HAP-1 (cell line): ENCODE results near the gene HYPK.
A peak's percentile ranks its signal among the peaks of the same experiment; 100 is the strongest.

ENCODE experiments used
- DNase-seq, 2 experiments: peaks; one replicate each; pipeline ENCODE4 v3.0.0-alpha.2; 2016 to 2020; ENCODE audit warnings: low spot score in 2 of 2
- H3K27me3 ChIP-seq: fragments of 250-450 bp; sonication (Bioruptor Pico); 2 replicates; pipeline ENCODE4 v1.5.1; 2020; ENCODE audit warnings: low read depth, mild to moderate bottlenecking, moderate library complexity
- H3K36me3 ChIP-seq: fragments of 250-450 bp; sonication (Bioruptor Pico); replicated peaks from 2 replicates; pipeline ENCODE4 v1.5.1; 2020; ENCODE audit warnings: mild to moderate bottlenecking
- H3K4me1 ChIP-seq: fragments of 250-450 bp; sonication (Bioruptor Pico); 2 replicates; pipeline ENCODE4 v1.5.1; 2020; ENCODE audit warnings: mild to moderate bottlenecking
- H3K4me3 ChIP-seq: fragments of 250-450 bp; sonication (Bioruptor Pico); 2 replicates; pipeline ENCODE4 v1.5.1; 2020; ENCODE audit warnings: mild to moderate bottlenecking, moderate library complexity
- H3K9me3 ChIP-seq: fragments of 250-450 bp; sonication (Bioruptor Pico); 2 replicates; pipeline ENCODE4 v1.5.1; 2020; ENCODE audit warnings: mild to moderate bottlenecking, moderate library complexity
- in situ Hi-C: fragments of 300-500 bp; cut with MboI; formaldehyde crosslinking; loops from 3 replicates; pipeline ENCODE4 v1.14.3; 2020; ENCODE audit warnings: low sequenced_read_pairs, inconsistent platforms, mixed read lengths

HYPK gene, protein sequence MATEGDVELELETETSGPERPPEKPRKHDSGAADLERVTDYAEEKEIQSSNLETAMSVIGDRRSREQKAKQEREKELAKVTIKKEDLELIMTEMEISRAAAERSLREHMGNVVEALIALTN

DNA sequence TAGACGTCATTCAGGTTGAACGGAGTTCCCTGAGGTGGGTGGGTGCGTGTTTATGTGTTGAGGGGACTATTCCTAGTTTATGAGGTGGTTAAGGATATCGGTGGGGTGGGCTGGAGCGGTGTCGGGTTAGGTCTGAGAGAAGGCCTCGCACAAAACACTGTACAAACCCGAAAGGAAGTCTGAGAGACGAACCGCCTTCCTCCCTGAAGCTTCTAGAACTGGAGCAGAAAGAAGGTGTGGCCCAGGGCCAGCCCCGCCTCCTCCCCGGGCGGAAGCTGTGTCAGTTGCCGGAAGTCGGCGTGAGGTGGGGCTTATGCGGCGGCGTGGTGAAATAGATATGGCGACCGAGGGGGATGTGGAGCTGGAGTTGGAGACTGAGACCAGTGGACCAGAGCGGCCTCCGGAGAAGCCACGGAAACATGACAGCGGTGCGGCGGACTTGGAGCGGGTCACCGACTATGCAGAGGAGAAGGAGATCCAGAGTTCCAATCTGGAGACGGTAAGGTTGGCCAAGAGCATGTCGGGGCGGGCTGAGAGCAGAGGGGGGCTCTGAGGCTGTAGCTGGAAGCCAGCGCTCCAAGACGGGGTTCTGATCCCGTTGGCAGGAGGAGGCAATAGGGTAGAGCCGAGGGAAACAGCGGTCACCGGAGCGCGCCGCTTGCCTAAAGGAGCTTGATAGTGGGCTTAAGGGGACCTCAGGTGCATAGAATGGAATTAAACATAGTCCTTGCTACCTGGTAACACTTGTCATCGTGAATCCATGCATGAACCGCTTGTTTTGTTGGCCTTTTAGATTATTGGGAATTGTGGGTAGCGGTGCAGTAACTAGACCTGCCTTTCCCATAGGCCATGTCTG, at the start of gene HYPK:
HYPK (plus strand) TSS at position 314 of the 856 bp plus-strand sequence; CDS start at position 338, 24 bp downstream.
- peaks cover 6% of the 10 kb centered on the region for H3K4me1 ChIP-seq
- H3K4me3 ChIP-seq: peak within 1 kb of the TSS; percentile 75
- in situ Hi-C loops: no loop called here
- H3K27me3 ChIP-seq: no peaks in the 10 kb centered on the region
- no peaks in the 10 kb centered on the region for H3K9me3 ChIP-seq
- peaks cover 61% of the 10 kb centered on the region for H3K36me3 ChIP-seq
- peak; percentile 72 to 94 for DNase-seq

DNA sequence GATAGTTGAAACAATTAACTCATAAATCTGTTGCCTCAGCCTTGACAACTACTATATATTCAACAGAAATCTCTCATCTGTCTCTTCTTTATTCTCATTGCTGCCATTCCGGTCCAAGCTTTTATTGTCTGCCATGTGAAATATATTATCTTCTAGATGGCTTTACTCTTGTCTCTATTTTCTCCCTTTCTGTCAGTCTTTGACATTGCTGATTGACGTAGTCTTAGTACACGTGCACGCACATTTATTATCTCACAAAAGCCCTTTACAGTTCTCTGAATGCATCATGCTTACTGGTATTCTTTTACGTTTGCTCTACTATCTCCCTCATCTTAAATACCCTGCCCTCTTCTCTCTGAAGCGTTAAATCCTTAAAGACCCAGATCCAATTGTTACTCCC, 48.5 kb upstream of the HYPK start:
- peaks cover 16% of the 10 kb centered on the region for H3K4me1 ChIP-seq
- no peak overlapping the region for H3K4me3 ChIP-seq
- H3K9me3 ChIP-seq: no peaks in the 10 kb centered on the region
- peak in 1 of 2 experiments; percentile 54 for DNase-seq
- H3K36me3 ChIP-seq: peaks cover 47% of the 10 kb centered on the region
- no peaks in the 10 kb centered on the region for H3K27me3 ChIP-seq
- in situ Hi-C loops: no loop called here

DNA sequence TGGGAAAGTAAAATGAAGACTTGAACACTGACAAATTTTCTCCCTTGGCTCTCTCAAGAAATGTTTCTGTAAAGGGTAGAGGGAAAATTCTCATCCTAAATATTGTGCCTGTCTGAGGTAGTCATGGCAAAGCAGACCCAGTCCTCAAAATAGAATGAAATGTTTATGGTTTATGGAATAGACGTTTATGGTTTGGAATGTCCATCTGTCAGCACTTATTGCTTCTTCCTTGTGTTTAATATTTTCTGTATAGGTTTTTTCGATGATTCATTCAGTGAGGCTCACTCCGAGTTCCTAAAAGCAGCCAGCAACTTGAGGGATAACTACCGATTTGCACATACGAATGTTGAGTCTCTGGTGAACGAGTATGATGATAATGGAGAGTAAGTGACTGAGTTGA, 37.6 kb upstream of the HYPK start:
- DNase-seq: no peak
- Histone ChIP-seq H3K27me3 (no peaks in the 10 kb centered on the region), H3K4me3 (no peak overlapping the region), H3K9me3 (no peaks in the 10 kb centered on the region), H3K4me1 (no peaks in the 10 kb centered on the region; the same call in 1 of the 2 replicates), H3K36me3 (peaks cover 85% of the 10 kb centered on the region)
- in situ Hi-C loops: no loop called here

DNA sequence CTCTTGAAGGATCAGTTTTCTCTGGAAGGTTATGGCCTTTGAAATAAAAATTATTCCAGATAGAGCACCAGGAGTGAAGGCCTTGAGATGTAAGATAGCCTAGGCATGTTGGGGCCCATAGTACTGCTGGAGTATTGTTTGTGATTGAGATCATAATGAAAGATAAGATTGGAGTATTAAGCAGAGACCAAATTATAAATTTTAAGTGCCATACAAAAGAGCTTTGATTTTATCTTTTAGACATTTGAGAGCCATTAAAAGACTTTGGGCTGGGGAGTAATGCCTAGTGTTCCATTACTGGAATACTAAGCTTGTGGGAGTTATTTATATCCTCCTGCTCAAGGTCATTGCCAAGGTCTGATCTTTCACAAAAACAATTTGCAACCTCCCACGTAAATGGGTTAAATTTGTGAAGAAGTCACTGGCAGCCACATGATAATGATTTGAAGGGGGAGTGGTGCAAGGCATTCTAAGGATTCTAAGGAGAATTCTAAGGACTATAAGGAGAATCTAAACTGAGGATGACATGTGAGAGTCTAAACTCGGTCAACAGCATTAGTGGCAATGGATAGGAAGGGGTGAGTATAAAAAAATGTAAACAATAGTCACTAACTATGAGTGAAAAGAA, 36.5 kb upstream of the HYPK start:
- no peak overlapping the region for H3K4me3 ChIP-seq
- H3K36me3 ChIP-seq: peaks cover 91% of the 10 kb centered on the region
- no peaks in the 10 kb centered on the region; the same call in 1 of the 2 replicates for H3K4me1 ChIP-seq
- no peaks in the 10 kb centered on the region for H3K9me3 ChIP-seq
- H3K27me3 ChIP-seq: no peaks in the 10 kb centered on the region
- no peak for DNase-seq
- in situ Hi-C loops: no loop called here

DNA sequence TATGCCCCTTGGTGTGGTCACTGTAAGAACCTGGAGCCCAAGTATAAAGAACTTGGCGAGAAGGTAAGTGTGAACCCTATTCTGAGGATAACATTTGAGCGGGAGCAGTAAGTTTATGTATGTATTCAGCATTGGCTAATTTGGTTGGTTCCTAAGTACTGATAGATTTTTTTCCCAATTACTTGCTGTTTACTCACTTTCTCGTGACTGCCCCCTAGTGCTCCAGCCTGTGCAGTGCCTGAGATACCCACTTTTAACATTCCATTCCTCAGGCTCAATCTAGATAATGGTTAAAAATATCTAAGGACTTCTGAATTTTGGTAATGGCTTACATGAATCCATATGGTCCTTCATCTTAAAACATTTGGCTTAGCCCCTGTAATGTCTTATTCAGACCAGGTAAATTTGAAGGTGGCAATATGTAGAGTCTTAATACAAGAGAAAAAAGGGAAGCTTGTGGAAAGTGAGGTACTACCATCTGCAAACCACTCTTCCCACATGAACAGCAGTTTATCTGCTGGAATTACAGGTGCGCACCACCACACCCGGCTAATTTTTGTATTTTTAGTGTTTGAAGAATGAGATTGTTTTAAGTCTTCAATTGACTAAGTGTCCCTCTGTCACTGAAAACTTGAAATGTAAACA, 30.7 kb upstream of the HYPK start:
- H3K4me1 ChIP-seq: no peaks in the 10 kb centered on the region
- peak; percentile 62 to 81 for DNase-seq
- H3K9me3 ChIP-seq: no peaks in the 10 kb centered on the region
- no peaks in the 10 kb centered on the region for H3K27me3 ChIP-seq
- H3K36me3 ChIP-seq: peaks cover 90% of the 10 kb centered on the region
- no peak overlapping the region for H3K4me3 ChIP-seq
- in situ Hi-C loops: no loop called here

DNA sequence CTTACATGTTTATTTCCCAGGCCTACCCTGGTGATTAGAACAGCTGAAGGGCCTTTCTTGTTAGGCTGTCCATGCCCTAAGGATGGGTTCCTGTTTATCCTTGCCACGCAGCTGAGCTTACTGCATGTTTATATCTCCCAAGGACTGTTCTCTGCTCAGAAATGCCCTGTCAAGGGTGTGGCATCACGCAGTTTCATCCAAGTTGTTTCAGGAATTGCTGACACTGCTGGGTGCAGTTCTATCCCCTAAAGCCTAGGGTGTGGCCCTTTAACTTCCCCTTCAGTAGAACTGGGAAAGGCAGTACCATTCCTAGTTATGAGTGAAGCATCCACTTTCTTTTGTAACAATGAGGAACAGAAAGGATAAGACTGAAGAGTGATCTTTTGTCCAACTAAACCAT, 28.6 kb upstream of the HYPK start:
- DNase-seq: no peak
- Histone ChIP-seq H3K9me3 (no peaks in the 10 kb centered on the region), H3K27me3 (no peaks in the 10 kb centered on the region), H3K4me3 (no peak overlapping the region), H3K36me3 (peaks cover 69% of the 10 kb centered on the region), H3K4me1 (peaks cover 13% of the 10 kb centered on the region)
- in situ Hi-C loops: no loop called here

DNA sequence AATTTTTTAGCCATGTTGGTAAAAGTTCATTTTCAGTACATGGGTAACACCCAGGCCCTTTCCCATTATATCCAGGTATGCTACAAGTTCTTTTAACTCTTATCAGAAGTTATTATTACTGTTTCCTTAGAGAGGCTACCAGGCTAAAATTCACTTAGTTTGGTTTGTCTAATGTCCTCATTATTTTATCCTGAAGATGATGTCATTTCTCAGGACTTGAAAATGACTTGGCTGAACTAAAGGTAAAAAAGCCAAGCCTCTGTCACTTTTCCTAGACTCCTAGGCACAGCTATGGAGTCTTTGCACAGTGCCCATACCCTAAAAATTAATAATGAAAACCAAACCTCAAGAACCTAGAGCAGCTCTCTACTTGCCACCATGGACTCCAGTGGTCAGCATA, 27.8 kb upstream of the HYPK start:
- peaks cover 62% of the 10 kb centered on the region for H3K36me3 ChIP-seq
- in situ Hi-C loops: no loop called here

DNA sequence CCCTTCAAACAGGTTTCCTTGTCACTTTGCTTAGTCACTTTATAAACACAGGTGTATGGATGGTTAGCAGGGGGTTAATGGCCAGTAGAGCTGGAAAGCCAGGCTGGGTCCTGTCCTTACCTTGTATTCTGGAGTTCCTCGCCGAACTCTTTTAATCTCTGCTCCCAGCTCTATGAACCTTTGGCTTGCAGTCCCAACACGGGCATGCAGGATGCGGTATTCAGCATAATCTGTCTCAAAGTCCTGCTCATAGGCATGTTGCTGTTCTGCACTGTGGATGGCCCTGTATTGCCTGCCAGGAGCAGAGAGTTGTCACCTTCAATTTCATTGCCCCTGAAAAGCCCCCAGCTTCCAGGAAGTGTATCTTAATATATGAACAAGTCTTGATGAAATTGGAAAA, 26.3 kb upstream of the HYPK start:
- in situ Hi-C loops: no loop called here
- no peak for DNase-seq
- Histone ChIP-seq H3K9me3 (no peaks in the 10 kb centered on the region), H3K27me3 (no peaks in the 10 kb centered on the region), H3K36me3 (peaks cover 49% of the 10 kb centered on the region), H3K4me1 (peaks cover 20% of the 10 kb centered on the region), H3K4me3 (no peak overlapping the region)

More for the DNA sequence above, 27.8 kb upstream of the HYPK start:
- H3K4me3 ChIP-seq: no peak overlapping the region
- H3K9me3 ChIP-seq: no peaks in the 10 kb centered on the region
- H3K27me3 ChIP-seq: no peaks in the 10 kb centered on the region
- no peak for DNase-seq
- peaks cover 15% of the 10 kb centered on the region for H3K4me1 ChIP-seq

DNA sequence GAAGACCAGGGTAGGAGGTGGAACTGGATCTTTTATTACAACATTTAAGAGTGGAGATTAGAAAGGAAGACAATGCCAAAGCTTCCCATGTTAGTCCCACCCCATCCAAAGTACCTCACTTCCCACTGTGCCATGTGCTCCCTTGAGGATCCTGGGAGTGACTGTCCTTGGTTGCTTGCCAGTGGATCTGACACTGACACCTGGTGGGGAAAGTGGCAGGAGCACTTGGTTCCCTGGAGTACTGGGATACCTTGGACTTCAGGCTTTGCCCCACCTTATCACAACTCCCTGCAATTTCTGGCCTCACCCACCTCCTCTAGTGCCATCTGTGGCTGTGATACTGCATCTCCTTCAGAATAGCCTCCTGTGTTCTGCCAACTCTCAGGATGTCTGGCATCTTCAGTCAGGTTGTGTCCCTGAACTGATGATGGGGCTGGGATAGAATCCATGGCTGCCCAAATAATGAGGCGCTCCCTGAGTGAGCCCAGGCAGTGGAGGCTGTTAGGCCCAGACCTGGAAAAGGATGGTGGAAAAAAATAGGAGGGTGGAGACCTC, 24.9 kb upstream of the HYPK start:
- no peaks in the 10 kb centered on the region for H3K9me3 ChIP-seq
- in situ Hi-C loops: no loop called here
- H3K27me3 ChIP-seq: no peaks in the 10 kb centered on the region
- H3K4me3 ChIP-seq: peak overlapping the region; percentile 59; the same call in 1 of the 2 replicates
- peak; percentile 45 to 71 for DNase-seq
- peaks cover 36% of the 10 kb centered on the region for H3K36me3 ChIP-seq
- H3K4me1 ChIP-seq: peaks cover 20% of the 10 kb centered on the region

DNA sequence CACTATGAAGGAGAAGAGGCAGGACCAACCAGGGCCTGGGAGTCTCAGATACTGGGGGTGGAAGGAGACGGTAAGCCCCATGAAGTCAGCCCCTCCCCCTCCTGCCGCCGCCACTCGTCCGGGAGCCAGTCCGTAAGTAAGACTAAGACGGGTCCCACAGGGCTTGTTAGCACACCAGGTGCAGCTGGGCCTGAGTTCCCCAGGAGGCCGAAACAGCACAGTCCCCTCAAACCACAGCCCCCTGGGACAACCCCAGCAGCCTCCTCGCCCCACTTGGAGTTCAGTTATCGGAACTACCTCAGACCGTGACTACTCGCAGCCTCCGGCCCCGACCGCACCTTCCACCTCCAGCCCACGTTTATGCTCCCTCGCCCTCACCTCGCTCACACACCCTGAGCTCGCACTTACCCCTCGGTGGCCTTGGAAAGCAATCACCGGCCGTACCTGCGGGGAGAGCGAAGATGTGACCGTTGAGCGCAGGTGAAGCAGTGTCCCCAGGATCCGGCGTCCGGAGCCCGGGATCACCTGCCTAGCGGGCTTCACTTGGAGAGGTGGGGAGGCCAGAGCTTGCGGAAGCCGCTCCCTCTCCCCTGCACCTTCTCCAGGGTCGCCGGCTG, 24.2 kb upstream of the HYPK start:
- in situ Hi-C loops: no loop called here
- DNase-seq: peak in 1 of 2 experiments; percentile 58
- H3K4me1 ChIP-seq: peaks cover 20% of the 10 kb centered on the region

DNA sequence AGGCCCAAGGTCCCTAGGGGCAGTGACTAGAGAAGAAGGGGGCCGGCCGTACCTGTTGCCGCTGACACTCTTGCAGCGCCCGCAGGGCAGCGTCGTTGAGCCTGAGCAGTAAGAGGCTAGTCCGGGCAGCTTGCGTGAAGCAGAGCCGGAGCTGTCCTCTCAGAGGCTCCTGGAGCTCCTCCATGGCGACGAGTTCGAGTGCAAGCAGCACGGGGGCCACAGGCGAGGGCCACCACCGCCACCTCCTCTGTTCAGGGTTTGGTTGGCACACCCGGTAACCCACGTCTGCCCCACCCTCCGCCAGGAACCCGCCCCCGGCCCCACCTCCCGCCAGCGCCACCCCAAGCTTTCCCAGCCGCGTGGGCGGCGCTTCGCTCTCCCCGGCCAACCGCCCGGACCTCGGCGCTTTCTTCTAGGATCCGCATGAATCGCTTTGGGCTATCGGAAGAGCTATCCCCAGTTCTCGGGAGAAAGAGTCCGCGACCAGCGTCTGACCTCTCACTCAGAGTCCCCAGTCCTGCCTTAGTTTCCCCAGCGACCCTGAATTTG, 23.6 kb upstream of the HYPK start, which contains the start of gene ELL3:
ELL3 (minus strand) TSS at position 249 of the 549 bp plus-strand sequence; CDS start at position 184, 65 bp downstream.
- H3K27me3 ChIP-seq: no peaks in the 10 kb centered on the region
- in situ Hi-C loops: no loop called here
- peak; percentile 67 to 90 for DNase-seq
- H3K36me3 ChIP-seq: peaks cover 23% of the 10 kb centered on the region
- peak within 1 kb of the TSS; percentile 59 for H3K4me3 ChIP-seq
- peaks cover 20% of the 10 kb centered on the region for H3K4me1 ChIP-seq
- H3K9me3 ChIP-seq: no peaks in the 10 kb centered on the region

More for the DNA sequence above, 24.2 kb upstream of the HYPK start:
- Histone ChIP-seq H3K27me3 (no peaks in the 10 kb centered on the region), H3K9me3 (no peaks in the 10 kb centered on the region), H3K36me3 (peaks cover 28% of the 10 kb centered on the region), H3K4me3 (peak overlapping the region; percentile 59)

DNA sequence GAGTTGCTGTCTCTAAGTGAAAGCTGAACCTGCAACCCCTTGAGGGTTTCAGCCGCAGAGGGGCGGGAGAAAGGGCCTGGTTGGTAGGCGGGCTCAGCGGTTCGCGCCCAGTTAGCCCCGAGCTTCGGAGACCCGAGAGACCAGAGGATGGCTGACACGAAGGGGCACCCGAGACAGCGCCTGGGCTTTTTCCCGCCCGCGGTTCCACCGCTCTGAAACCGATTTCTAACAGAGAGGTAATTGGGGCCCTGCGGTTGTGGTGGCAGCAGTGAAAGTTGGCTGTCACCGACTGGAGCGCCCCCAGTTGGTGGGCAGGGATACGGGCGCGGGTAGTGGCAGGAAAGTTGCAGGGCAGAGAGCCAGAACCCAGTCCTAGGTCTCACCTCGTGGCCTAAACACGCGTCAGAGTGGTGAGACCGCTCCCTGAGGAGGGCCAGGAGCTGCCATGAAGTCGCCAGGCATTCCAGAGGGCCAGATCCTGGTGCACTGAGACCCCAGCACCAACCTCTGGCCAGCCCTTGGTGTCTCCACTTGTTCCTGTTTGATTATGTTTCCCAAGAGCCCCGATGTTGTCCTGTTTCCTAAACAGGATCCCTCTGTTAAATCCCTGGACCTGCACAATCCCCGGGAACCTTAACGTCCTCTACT, 23.0 kb upstream of the HYPK start:
- H3K36me3 ChIP-seq: peaks cover 17% of the 10 kb centered on the region
- no peaks in the 10 kb centered on the region for H3K9me3 ChIP-seq
- in situ Hi-C loops: no loop called here
- peak; percentile 65 to 83 for DNase-seq
- H3K4me1 ChIP-seq: peaks cover 20% of the 10 kb centered on the region
- peak overlapping the region; percentile 59 for H3K4me3 ChIP-seq
- no peaks in the 10 kb centered on the region for H3K27me3 ChIP-seq
